ENCODE results near the gene GRK6. TPM values are rescaled to one million over a fixed set of nuclear protein-coding genes. Genes with fewer than 3 reads are reported as not detected.

GRK6 gene
- total RNA-seq, 1 donor from 2014 or later, result 20.6 TPM

DNA sequence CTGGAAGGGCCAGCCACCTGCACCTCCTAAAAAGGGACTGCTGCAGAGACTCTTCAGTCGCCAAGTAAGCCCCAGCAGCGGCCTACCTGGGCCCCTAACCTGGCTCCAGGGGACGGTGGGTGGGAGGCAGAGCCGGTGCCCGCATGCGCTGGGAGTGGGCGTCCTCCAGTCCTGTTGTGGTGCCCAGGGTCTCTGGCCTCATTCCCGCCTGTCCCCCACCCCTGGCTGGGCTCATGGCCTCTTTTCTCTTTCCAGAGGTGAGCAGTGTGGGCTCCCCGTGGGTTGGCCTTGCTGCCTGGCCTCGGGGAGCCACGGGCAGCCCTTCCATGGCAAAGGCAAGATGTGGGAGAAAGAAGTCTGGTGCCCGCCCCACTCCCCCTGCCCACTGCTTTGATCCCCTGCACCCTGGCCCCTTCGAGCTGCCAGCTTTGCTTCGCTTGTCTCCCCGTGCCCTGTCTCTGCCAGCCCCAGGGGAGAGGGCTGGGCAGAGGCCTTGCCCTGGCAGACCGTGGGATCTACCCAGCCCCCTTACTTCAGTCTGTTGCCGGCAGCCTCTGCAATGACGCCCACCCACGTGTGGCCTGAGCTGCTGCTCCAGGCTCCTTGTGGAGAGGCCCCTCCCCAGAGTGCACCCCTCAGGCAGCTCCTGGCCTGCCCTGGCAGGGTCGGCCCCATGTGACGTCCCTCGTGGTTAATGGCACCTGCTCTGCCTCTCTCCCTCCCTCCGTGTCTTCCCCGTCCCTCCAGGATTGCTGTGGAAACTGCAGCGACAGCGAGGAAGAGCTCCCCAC is 14.7 kb downstream of the GRK6 start:
- TF ChIP-seq, protein P1, sequence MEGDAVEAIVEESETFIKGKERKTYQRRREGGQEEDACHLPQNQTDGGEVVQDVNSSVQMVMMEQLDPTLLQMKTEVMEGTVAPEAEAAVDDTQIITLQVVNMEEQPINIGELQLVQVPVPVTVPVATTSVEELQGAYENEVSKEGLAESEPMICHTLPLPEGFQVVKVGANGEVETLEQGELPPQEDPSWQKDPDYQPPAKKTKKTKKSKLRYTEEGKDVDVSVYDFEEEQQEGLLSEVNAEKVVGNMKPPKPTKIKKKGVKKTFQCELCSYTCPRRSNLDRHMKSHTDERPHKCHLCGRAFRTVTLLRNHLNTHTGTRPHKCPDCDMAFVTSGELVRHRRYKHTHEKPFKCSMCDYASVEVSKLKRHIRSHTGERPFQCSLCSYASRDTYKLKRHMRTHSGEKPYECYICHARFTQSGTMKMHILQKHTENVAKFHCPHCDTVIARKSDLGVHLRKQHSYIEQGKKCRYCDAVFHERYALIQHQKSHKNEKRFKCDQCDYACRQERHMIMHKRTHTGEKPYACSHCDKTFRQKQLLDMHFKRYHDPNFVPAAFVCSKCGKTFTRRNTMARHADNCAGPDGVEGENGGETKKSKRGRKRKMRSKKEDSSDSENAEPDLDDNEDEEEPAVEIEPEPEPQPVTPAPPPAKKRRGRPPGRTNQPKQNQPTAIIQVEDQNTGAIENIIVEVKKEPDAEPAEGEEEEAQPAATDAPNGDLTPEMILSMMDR (IDR thresholded peaks at IDR 0.05), result no peak

DNA sequence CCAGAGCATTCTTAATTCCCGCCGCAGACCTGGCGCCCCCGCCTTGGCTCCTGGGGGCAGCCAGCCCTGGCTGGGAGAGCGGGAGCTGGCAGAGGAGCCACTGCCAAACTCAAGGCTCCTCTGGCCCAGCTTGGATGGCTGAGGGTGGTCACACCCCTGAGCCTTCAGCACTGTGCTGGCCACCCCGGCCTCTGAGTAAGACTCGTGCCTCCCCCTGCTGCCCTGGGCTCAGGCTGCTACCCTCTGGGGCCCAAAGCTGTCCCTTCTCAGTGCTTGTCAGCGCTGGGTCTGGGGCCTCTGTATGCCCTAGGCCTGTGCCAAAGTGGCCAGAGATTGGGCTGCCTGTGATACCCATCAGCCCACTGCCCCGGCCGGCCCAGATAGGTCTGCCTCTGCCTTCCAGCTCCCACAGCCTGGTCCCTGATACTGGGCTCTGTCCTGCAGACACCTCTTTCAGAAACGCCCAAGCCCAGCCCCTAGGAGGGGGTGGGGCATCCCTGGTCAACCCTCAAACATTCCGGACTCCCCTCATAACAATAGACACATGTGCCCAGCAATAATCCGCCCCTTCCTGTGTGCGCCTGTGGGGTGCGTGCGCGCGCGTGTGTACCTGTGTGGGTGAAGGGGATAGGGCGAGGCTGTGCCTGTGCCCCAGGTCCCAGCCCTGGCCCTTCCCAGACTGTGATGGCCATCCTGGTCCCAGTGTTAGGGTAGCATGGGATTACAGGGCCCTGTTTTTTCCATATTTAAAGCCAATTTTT is 15.8 kb downstream of the GRK6 start:
- H3K36me3 ChIP-seq, result peaks cover 15 to 24% of the 10 kb centered on the region in 2 donors
- H3K27me3 ChIP-seq, result no peaks in the 10 kb centered on the region
- TF ChIP-seq, protein P1 (IDR thresholded peaks at IDR 0.05), result no peak
- no peaks in the 10 kb centered on the region for H3K9me3 ChIP-seq
- H3K4me3 ChIP-seq, result no peak overlapping the region
- intact Hi-C loops (cut with DNase I), result no loop called here
- peaks cover 8 to 10% of the 10 kb centered on the region in 2 donors for H3K4me1 ChIP-seq
- no peak for DNase-seq (ENCODE audit: low spot score in 2 of 2)
- no peak overlapping the region for H3K27ac ChIP-seq

More for the DNA sequence above, 14.7 kb downstream of the GRK6 start:
- Histone ChIP-seq H3K4me1 (peaks cover 3 to 5% of the 10 kb centered on the region in 2 donors), H3K36me3 (peaks cover 25 to 28% of the 10 kb centered on the region in 2 donors), H3K27me3 (no peaks in the 10 kb centered on the region), H3K4me3 (no peak overlapping the region), H3K27ac (no peak overlapping the region), H3K9me3 (no peaks in the 10 kb centered on the region)
- no peak for DNase-seq (ENCODE audit: low spot score in 2 of 2)
- intact Hi-C loops (cut with DNase I), result no loop called here

DNA sequence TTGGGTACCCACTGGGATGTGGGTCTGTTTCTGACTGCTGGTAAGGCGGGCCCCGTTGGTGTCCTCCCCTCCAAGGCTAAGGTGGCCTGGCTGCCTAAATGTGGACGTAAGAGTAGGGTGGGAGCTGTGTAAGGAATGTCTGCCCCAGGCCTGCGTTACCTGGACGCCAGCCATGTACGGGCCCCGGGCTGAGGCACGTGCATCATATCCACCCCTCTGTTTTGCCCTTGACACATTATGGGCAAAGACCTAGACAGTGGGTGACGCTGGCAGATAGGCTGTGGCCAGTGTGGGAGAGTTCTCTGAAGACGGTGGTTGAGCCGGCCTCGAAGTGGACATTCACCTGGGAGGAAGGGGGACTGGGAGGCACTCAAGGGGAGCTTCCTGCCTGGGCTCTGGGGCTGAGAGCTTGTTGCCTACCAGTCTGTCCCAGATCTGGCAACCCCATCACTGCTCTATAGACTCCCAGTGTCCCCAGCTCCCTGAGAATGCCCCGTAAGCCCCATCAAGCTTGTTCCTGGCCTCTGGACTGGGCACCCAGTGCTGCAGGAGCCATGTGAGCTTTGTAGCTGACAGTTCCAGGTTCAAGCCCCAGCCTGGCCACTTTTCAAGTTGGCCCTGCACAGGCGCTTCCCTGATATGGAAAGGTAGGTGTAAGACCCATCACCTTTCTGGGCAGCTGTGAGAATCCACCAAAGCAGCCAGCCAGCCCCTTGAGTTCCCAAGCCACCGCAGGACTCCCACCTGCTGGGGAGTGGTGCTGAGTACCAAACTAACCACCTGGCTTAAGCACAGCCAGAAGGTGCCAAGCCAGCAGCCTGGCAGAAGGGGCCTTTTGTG is 16.9 kb downstream of the GRK6 start:
- Histone ChIP-seq H3K4me1 (peaks cover 17 to 21% of the 10 kb centered on the region in 2 donors), H3K9me3 (no peaks in the 10 kb centered on the region), H3K27me3 (no peaks in the 10 kb centered on the region), H3K36me3 (peaks cover 15 to 22% of the 10 kb centered on the region in 2 donors), H3K4me3 (no peak overlapping the region), H3K27ac (no peak overlapping the region)
- intact Hi-C loops (cut with DNase I), result no loop called here
- DNase-seq (ENCODE audit: low spot score in 2 of 2), result no peak
- TF ChIP-seq, protein P1 (IDR thresholded peaks at IDR 0.05), result no peak

DNA sequence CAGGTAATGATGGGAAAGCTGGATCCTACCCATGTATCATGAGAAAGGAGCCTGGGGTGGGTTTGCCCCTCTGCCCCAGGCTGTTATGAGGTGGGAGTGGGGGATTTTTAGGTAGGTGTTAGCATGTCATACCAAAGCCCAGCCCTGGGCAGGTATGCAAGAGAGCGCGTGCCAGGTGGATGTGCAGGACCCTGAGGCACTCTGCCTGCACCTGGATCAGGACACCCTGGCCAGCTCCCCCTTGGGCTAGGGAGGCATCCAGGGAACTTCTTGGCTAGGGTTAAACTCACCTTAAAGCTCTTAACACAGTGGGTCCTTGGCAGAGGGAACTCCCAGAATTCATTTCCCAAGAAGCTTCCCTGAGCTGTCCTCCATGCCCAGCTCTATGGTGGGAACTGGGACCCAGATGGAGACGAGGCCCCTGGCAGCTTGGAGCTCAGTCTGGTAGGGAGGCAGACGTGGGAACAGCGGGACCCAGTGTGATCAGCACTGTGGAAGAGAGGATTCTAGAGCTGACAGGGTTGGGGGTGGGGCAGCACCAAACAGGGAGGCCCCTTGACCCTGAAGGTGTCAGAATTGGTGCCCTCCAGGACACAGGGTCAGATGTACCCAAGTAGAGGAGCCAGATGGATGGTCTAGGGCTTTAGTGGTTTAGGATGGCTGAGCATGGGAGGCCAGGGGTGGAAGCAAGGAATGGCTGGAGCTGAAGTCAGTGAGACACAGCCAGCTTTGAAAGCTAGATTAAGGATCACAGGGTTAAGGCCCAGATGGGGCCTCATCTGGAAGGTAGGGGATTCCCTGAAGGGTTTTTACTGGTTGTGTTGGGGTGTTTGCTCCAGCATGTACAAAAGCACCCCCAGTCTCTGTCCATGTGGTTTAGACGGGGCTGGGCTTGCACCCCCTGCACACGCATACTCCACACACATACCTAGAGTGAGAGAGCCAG is 17.9 kb downstream of the GRK6 start:
- no peak overlapping the region for H3K4me3 ChIP-seq
- TF ChIP-seq, protein P1 (IDR thresholded peaks at IDR 0.05), result no peak
- H3K27ac ChIP-seq, result no peak overlapping the region
- intact Hi-C loops (cut with DNase I), result no loop called here
- no peaks in the 10 kb centered on the region for H3K9me3 ChIP-seq
- H3K27me3 ChIP-seq, result no peaks in the 10 kb centered on the region
- peaks cover 15 to 17% of the 10 kb centered on the region in 2 donors for H3K36me3 ChIP-seq
- no peak for DNase-seq (ENCODE audit: low spot score in 2 of 2)
- H3K4me1 ChIP-seq, result peaks cover 17 to 24% of the 10 kb centered on the region in 2 donors

Measured in ascending aorta (tissue), 2 donors.